ENCODE data around the gene MEIKIN.

MEIKIN gene

DNA sequence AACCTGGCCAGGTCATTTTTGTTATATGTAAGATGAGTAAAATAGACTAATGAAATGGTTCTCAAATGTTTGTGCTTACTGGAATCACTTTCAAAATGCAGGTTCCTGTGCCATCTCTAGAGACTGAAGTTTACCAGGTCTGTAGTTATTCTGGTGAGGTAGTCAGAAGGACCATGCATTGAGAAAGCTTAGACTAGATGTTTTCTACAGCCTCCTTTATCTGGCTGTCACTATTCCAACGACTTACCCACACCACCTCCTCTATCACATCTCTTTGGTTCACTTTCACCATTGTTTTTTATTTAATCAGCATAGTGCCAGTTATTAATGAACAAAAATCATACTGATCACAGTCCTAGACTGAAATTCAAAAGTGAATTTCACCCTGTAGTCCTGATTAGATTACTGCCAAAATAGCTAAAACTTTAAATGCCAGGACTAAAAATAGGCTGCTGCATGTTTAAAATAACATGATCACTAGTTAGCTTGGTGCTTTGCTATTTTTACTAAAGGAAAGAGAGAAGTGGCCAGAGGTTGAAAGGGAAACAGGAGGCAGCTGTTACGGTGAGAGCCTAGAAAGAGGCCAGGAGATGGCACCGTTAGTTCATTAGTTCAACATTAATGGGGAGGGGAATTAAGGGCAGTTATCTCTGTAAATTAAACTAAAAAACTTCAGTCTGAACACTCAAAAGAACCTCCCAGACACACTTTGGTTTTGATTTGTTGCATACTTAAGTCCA, 134.8 kb downstream of the MEIKIN start:
- TF ChIP-seq POLR2AphosphoS5 (IDR thresholded peaks at IDR 0.05; ENCODE audit: low read depth, low read length) (no peak), FOXP2 (optimal IDR thresholded peaks at IDR 0.05; ENCODE audit: borderline replicate concordance, extremely low read depth, extremely low read length, insufficient read depth) (no peak), TAF1 (IDR thresholded peaks at IDR 0.05; ENCODE audit: borderline replicate concordance, insufficient read depth, low read length) (no peak), SIN3A (IDR thresholded peaks at IDR 0.05; ENCODE audit: borderline replicate concordance, insufficient read depth, low read length) (no peak)
- TF ChIP-seq, protein P1, sequence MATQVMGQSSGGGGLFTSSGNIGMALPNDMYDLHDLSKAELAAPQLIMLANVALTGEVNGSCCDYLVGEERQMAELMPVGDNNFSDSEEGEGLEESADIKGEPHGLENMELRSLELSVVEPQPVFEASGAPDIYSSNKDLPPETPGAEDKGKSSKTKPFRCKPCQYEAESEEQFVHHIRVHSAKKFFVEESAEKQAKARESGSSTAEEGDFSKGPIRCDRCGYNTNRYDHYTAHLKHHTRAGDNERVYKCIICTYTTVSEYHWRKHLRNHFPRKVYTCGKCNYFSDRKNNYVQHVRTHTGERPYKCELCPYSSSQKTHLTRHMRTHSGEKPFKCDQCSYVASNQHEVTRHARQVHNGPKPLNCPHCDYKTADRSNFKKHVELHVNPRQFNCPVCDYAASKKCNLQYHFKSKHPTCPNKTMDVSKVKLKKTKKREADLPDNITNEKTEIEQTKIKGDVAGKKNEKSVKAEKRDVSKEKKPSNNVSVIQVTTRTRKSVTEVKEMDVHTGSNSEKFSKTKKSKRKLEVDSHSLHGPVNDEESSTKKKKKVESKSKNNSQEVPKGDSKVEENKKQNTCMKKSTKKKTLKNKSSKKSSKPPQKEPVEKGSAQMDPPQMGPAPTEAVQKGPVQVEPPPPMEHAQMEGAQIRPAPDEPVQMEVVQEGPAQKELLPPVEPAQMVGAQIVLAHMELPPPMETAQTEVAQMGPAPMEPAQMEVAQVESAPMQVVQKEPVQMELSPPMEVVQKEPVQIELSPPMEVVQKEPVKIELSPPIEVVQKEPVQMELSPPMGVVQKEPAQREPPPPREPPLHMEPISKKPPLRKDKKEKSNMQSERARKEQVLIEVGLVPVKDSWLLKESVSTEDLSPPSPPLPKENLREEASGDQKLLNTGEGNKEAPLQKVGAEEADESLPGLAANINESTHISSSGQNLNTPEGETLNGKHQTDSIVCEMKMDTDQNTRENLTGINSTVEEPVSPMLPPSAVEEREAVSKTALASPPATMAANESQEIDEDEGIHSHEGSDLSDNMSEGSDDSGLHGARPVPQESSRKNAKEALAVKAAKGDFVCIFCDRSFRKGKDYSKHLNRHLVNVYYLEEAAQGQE (IDR thresholded peaks at IDR 0.05; ENCODE audit: insufficient read depth in 1 of 2, low read depth in 2 of 2, low read length in 2 of 2) = no peak

DNA sequence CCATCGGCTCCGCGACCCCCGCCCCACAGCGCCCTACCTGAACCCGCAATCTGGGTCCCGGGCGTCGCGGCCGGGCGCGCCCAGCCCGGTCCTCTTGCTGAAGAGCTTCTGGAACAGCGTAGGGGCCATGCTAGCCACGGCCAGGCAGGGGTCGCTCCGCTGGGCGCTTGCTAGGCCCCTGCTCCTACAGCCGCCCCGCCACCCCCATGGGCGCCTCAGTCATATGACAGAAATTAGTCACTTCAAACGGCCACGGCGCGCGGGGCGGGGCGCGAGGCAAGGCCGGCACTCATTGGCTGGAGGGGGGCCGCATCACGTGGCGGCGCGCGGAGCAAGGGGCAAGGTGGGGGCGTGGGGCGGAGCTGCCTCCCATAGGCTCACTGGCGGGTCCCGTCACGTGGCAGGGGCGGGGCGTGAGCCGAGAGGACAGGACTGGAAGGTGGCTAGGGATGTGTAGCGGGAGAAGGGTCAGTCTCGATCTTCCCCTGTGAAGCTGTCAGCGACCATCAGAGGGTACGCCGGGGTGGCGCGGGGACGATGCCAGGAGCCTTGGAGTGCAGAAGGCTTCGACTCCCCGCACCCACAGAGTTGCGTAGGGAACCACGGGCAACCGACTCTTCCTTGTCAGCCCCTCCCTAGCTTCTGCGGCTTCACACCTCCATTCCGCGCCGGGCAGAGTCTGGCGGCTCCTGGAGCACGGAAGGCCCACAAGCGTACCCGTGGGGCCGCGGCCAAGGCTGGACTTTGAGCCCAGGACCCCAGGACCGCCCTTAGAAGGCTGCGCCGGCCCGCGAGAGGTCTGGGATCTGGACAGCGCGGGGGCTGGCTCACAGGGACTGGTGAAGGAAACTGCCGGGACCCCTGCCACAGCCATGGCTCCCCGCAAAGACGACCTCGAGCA, 148.4 kb downstream of the MEIKIN start, which contains the start of gene FNIP1:
Gene FNIP1 (minus strand): TSS at position 225 of the 901 bp plus-strand sequence. CDS start 96 bp downstream, at position 129.
- TF ChIP-seq SIN3A (IDR thresholded peaks at IDR 0.05; ENCODE audit: borderline replicate concordance, insufficient read depth, low read length) (peak; percentile 92), FOXP2 (optimal IDR thresholded peaks at IDR 0.05; ENCODE audit: borderline replicate concordance, extremely low read depth, extremely low read length, insufficient read depth) (peak; percentile 40), TAF1 (IDR thresholded peaks at IDR 0.05; ENCODE audit: borderline replicate concordance, insufficient read depth, low read length) (peak; percentile 92), POLR2AphosphoS5 (IDR thresholded peaks at IDR 0.05; ENCODE audit: low read depth, low read length) (peak; percentile 87)
- TF ChIP-seq, protein P1 (IDR thresholded peaks at IDR 0.05; ENCODE audit: insufficient read depth in 1 of 2, low read depth in 2 of 2, low read length in 2 of 2) = 0 out of 4 replicates have a peak, but pooled peaks of 1 of the 2 experiments have one; percentile 33

DNA sequence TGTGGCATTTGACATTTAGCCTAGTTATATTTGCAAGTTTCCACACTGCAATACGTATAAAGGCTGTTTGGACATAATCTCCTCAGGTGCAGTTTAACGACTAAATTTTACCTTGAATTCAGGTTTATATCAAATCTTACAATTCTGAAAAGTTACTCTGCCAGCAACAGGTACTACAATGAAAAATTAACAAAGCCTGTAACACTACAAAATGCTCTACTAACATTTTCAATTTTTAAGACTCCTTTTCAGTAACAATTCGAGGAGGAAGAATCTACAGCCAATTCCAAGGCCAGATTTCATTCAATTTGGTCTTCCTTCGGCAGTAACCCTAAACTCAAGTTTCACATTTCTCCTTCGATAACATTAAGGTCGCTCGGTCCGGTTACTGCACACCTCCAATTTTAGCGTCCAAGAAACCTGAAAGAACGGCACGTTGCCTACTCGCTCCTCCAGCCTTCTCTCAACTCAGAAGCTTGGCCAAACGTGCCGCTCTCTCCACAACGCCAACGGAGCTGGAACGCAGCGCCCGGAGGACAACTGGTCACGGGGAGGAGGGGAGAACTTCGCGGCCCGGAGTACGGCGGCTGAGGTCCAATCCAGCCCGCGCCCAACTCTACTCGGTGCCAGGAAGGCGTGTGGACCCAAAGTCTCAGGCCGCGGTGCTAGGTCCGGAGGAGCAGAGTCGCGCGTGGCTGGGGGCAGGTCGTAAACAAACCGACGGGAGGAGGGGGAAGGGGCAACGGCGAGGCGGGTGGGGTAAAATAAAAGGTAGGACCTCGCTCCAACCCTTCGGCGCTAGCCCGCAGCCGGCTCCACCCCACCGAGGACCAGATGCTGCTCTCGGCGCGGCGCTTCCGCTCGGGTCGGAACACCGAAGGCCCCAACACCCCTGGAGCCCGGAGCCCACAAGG, 149.3 kb downstream of the MEIKIN start:
- TF ChIP-seq TAF1 (IDR thresholded peaks at IDR 0.05; ENCODE audit: borderline replicate concordance, insufficient read depth, low read length) = 0 out of 2 replicates have a peak, but pooled peaks have one; percentile 3
- TF ChIP-seq, protein P1 (IDR thresholded peaks at IDR 0.05; ENCODE audit: insufficient read depth in 1 of 2, low read depth in 2 of 2, low read length in 2 of 2) = no peak

DNA sequence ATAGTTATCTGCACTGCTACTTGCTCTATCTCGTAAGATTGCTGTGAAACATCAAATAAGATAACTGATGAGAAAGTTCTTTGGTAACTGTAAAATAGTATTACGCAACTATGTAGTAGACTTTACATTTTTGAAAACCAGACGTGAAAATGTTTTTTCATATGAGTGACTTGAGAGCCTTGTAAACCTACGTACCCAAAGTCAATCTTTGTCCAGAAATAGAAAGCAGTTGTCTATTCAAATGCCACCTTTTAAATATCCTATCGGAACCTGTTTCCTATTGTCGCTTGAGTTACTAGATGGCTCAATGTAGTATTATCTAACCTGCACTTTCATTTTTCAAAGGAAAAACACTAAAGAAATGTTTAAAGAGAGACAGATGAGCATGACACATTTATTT, 150.2 kb downstream of the MEIKIN start:
- TF ChIP-seq TAF1 (IDR thresholded peaks at IDR 0.05; ENCODE audit: borderline replicate concordance, insufficient read depth, low read length) = 0 out of 2 replicates have a peak, but pooled peaks have one; percentile 6
- TF ChIP-seq, protein P1 (IDR thresholded peaks at IDR 0.05; ENCODE audit: insufficient read depth in 1 of 2, low read depth in 2 of 2, low read length in 2 of 2) = no peak
